ENCODE data around the gene HES5. TPM values are rescaled to one million over a fixed set of nuclear protein-coding genes. Genes with fewer than 3 reads are reported as not detected.

Gene HES5
- total RNA-seq, 1 donor from 2014 or later: 1.3 TPM

Other genes starting within 250 kb of the HES5 start
- gene MORN1, start 138.7 kb downstream of the HES5 start, total RNA-seq: 8.4 TPM
- 167 TPM for gene RER1, start 138.4 kb downstream of the HES5 start, total RNA-seq
- 17.7 TPM for gene PEX10, start 117.7 kb downstream of the HES5 start, total RNA-seq
- 21.0 TPM for gene PLCH2, start 54.0 kb downstream of the HES5 start, total RNA-seq
- 10.1 TPM for gene PANK4, start 3.7 kb downstream of the HES5 start, total RNA-seq
- 12.0 TPM for gene TNFRSF14, start 26.1 kb upstream of the HES5 start, total RNA-seq
- 12.7 TPM for gene PRXL2B, start 56.5 kb upstream of the HES5 start, total RNA-seq
- gene MMEL1, start 102.8 kb upstream of the HES5 start, total RNA-seq: 2.3 TPM